COLO668 (cell line): ENCODE data around the gene ZBTB3.
"Not testable (repeated sequence)": the region's sequence is repeated elsewhere in the genome, so short reads cannot be mapped to it uniquely, and the experiment has no call there.

Source experiments
- DNase-seq: peaks from one replicate; lab custom pipeline; 2025; ENCODE audit not compliant: unreplicated experiment; lab: John Stamatoyannopoulos, UW

The ZBTB3 gene

GRCh38 chr11:62753736-62754603 lies at the start of gene ZBTB3:
ZBTB3 (minus strand) TSS chr11:62754160; CDS start chr11:62753664, 496 bp downstream.
- DNase-seq, result peak; percentile 96

- DNase-seq, result no peak
Measured at GRCh38 chr11:62801071-62801470, 47.1 kb upstream of the ZBTB3 start.

DNA sequence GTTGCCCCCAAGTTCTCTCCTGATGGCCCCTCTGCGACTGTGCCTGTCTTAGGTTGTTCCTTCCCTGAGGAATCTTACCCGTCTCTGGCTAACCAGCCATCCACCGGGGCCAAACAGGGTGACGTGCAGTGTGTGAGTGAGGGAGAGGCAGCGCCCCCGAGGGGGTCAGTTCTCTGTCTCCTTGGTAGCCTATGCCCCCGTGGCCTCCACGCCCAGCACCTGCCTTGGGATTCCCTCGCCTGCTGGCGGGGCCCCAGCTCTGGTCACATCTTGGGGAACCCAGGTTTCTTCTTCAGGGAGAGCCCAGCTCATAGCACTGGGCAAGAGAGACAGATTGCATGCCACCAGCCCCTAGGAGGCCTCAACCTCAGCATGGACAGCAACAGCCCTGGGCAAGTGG lies 45.5 kb upstream of the ZBTB3 start:
- no peak for DNase-seq

GRCh38 chr11:62796281-62796680 lies 42.3 kb upstream of the ZBTB3 start:
- no peak for DNase-seq

- DNase-seq, result no peak
Measured at GRCh38 chr11:62794201-62794775, 40.3 kb upstream of the ZBTB3 start.

DNA sequence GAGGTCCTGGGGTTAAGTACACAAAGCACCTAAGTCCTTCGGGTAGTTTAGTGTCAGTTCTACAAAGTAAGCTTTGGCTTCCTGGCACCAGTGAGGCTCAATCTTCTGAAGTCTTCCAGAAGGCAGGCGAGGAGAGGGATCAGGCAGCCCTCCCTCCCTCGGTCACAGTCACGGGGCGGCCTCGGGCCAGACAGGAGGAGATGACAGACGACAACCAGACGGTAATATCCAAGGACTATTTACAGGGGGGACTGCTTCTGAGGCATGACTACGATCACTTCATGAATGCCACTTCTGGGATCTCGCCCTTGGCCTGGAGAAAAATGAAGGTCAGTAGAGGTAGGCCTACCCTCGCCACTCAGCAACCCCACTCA lies 38.2 kb upstream of the ZBTB3 start:
- no peak for DNase-seq

DNA sequence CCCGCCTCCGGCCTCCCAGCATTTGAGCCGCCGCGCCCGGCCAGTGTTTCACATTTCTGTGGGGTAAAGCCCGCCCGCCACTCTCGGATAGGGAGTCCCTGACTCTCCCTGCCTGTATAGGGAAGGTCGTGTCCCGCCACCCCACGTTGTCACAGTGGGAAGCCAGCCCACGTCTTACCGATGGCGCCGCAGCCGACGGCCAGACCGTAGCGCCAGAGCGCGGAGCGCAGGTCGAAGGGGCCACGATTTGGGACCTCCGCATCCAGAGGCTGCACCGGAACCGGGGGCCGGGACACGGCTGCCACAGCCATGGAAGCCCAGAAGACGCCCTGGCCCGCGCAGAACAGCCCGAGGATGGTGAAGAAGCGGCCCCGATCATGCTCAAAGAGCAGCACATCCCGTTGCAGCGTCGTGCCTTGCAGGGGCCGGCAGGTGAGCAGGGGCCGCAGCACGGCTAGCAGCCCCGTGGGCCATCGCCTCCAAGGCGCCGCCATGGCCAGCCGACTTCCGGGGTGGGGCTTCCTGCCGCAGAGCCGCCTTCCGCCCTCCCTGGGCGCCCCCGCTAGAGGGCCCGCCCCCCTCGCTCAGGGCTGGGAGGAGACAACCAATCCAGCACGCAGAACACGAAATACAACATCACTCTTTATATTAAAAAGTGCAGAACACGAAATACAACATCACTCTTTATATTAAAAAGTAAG lies 37.7 kb upstream of the ZBTB3 start, which contains the start of gene TMEM223:
TMEM223 (minus strand) TSS at position 506 of the 701 bp plus-strand sequence; CDS start at position 494, 12 bp downstream.
- peak; percentile 87 for DNase-seq

GRCh38 chr11:62789576-62789975 lies 35.6 kb upstream of the ZBTB3 start:
- DNase-seq, result no peak

DNA sequence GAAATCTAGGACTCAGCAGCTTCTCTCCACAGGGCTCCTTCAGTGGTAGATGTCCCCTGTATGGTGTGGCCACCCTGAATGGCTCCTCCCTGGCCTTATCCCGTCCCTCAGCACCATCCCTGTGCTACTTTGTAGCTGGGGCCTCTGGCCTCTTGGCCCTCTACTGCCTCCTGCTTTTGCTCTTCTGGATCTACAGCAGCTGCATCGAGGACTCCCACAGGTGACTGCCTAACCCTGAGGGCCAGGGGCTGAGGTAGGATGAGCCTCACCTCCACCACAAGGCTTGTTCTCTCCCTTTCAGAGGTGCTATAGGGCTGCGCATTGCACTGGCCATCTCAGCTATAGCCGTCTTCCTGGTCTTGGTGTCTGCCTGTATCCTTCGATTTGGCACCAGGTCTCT lies 35.0 kb upstream of the ZBTB3 start:
- no peak for DNase-seq

- DNase-seq, result peak; percentile 98
Measured at GRCh38 chr11:62787005-62787759, 33.2 kb upstream of the ZBTB3 start, which contains the start of gene TMEM179B. TMEM179B (plus strand) TSS chr11:62787402; CDS start chr11:62787432, 30 bp downstream.

- DNase-seq, result peak; percentile 90
Measured at GRCh38 chr11:62786318-62787004, 32.5 kb upstream of the ZBTB3 start.

- DNase-seq, result no peak
Measured at GRCh38 chr11:62782753-62783152, 28.8 kb upstream of the ZBTB3 start.

DNA sequence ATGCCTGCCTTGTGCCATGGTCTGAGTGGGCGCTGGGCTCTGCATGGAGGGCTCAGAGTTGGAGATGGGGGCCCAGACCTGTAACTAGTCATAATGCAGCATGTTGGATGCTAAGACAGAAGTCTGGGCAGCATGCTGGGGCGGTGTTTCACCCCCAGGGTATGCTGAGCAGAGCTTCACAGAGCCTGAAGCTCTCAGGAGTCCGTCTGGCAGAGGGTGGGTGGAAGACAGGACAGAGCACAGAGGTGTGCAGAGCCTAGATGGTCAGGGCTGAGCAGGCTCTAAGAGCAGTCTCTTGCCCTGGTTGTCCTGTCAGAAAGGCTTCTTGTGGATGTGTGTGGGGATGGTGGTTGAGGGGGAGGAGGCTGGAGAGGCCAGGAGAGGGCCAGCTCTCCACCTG lies 24.5 kb upstream of the ZBTB3 start:
- no peak for DNase-seq

GRCh38 chr11:62777389-62777788 lies 23.4 kb upstream of the ZBTB3 start:
- DNase-seq, result no peak

- no peak for DNase-seq
Measured at GRCh38 chr11:62775646-62776045, 21.7 kb upstream of the ZBTB3 start.

DNA sequence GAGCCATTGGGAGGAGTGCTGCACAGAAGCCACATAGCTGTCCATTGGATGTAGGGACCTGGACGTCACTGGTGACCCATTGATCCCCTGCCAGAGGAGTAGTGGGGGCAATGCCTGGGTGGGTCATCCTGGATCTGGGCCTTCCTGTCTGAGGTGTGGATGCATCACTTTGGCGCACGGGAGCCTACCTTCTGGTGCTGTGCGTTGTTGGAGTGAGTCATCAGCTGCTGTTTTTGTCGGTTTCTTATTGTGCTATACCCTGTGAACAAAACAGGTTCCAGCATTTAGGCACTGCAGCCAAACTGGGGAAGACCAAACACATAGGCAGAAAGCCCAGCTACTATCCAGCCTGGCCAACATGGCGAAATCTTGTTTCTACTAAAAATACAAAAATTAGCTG lies 20.4 kb upstream of the ZBTB3 start:
- DNase-seq, result no peak

- peak; percentile 96 for DNase-seq
Measured at GRCh38 chr11:62771144-62772021, 17.4 kb upstream of the ZBTB3 start, which contains the start of gene TAF6L. TAF6L (plus strand) TSS chr11:62771396; CDS start chr11:62775784, 4,388 bp downstream.

GRCh38 chr11:62770778-62771143 lies 16.8 kb upstream of the ZBTB3 start:
- DNase-seq, result peak; percentile 45

- not testable (repeated sequence) for DNase-seq
Measured at GRCh38 chr11:62760867-62761227, 6.9 kb upstream of the ZBTB3 start.
